ENCODE measurements around the gene ST3GAL2.
"Not testable (repeated sequence)": the region's sequence is repeated elsewhere in the genome, so short reads cannot be mapped to it uniquely, and the experiment has no call there.

Gene ST3GAL2

GRCh38 chr16:70413572-70413971 lies 25.3 kb downstream of the ST3GAL2 start:
- not testable (repeated sequence) for DNase-seq

- DNase-seq, result no peak
Measured at GRCh38 chr16:70412385-70412784, 26.5 kb downstream of the ST3GAL2 start.

GRCh38 chr16:70410734-70411133 lies 28.2 kb downstream of the ST3GAL2 start:
- DNase-seq, result no peak

GRCh38 chr16:70407811-70408274 lies 31.1 kb downstream of the ST3GAL2 start:
- DNase-seq, result no peak

- DNase-seq, result not testable (repeated sequence)
Measured at GRCh38 chr16:70406104-70406503, 32.8 kb downstream of the ST3GAL2 start.

- no peak for DNase-seq
Measured at GRCh38 chr16:70402916-70403659, 35.8 kb downstream of the ST3GAL2 start.

GRCh38 chr16:70399951-70400350 lies 38.9 kb downstream of the ST3GAL2 start:
- DNase-seq, result no peak

- no peak for DNase-seq
Measured at GRCh38 chr16:70399381-70399780, 39.5 kb downstream of the ST3GAL2 start.

- DNase-seq, result no peak
Measured at GRCh38 chr16:70398177-70398743, 40.6 kb downstream of the ST3GAL2 start.

- no peak for DNase-seq
Measured at GRCh38 chr16:70396246-70396904, 42.5 kb downstream of the ST3GAL2 start.

- peak in 1 of 2 experiments; percentile 3 for DNase-seq
Measured at GRCh38 chr16:70395345-70395901, 43.5 kb downstream of the ST3GAL2 start.

GRCh38 chr16:70394853-70395252 lies 44.0 kb downstream of the ST3GAL2 start:
- DNase-seq, result no peak

GRCh38 chr16:70393662-70394061 lies 45.2 kb downstream of the ST3GAL2 start:
- no peak for DNase-seq

- no peak for DNase-seq
Measured at GRCh38 chr16:70392606-70393005, 46.3 kb downstream of the ST3GAL2 start.

GRCh38 chr16:70391881-70392481 lies 46.9 kb downstream of the ST3GAL2 start:
- DNase-seq, result no peak

GRCh38 chr16:70391446-70391845 lies 47.5 kb downstream of the ST3GAL2 start:
- no peak for DNase-seq

GRCh38 chr16:70390774-70391173 lies 48.1 kb downstream of the ST3GAL2 start:
- DNase-seq, result no peak

- DNase-seq, result no peak
Measured at GRCh38 chr16:70388006-70388680, 50.8 kb downstream of the ST3GAL2 start.

- not testable (repeated sequence) for DNase-seq
Measured at GRCh38 chr16:70386289-70386986, 52.5 kb downstream of the ST3GAL2 start.

GRCh38 chr16:70383421-70383960 lies 55.4 kb downstream of the ST3GAL2 start:
- no peak for DNase-seq

GRCh38 chr16:70381604-70382342 lies 57.1 kb downstream of the ST3GAL2 start:
- no peak for DNase-seq

Data from NCI-H1930 (cell line).